Activated naive CD8-positive, alpha-beta T cell treated with anti-CD3 and anti-CD28 coated beads, Interleukin-2, amount 10 ng/mL, durations not matched to agents 7 days and 5 days (primary cell): Measurements from ENCODE around the gene PLK3. TPM values are rescaled to one million over a fixed set of nuclear protein-coding genes. Genes with fewer than 3 reads are reported as not detected.

ENCODE experiments used
- ATAC-seq: fragments of 150-1000 bp; cut with Tn5 transposase; one replicate; pipeline ENCODE4 v1.10.0; 2021; ENCODE audit warnings: low read depth, moderate library complexity
- POLR2A ChIA-PET: fragments of 350-600 bp; sonication (Branson Sonifier 250); formaldehyde crosslinking; loops from one replicate; lab custom pipeline; 2021; ENCODE audit warnings: antibody characterized with exemption; lab: Charles Lee
- DNase-seq: peaks from one replicate; pipeline ENCODE4 v3.0.0; 2021
- H3K27ac Mint-ChIP-seq: one replicate; pipeline ENCODE4 v1.8.0; 2022; ENCODE audit warnings: mild to moderate bottlenecking, mixed read lengths
- H3K27me3 Mint-ChIP-seq: one replicate; pipeline ENCODE4 v1.8.0; 2022; ENCODE audit warnings: mild to moderate bottlenecking, moderate library complexity, mixed read lengths
- H3K36me3 Mint-ChIP-seq: one replicate; pipeline ENCODE4 v1.8.0; 2021; ENCODE audit warnings: mild to moderate bottlenecking, mixed read lengths
- H3K4me1 Mint-ChIP-seq: one replicate; pipeline ENCODE4 v1.8.0; 2021; ENCODE audit warnings: mixed read lengths
- H3K4me3 Mint-ChIP-seq: one replicate; pipeline ENCODE4 v1.8.0; 2022; ENCODE audit warnings: mild to moderate bottlenecking, moderate library complexity, mixed read lengths
- H3K9me3 Mint-ChIP-seq: one replicate; pipeline ENCODE4 v1.8.0; 2021; ENCODE audit warnings: mixed read lengths
- total RNA-seq, 2 experiments: library from RNA; stranded (reverse); gene quantifications; one replicate each; pipeline ENCODE4 v1.2.3, GENCODE V29; 2021

Gene PLK3
- total RNA-seq, 2 experiments from 2014 or later, result 68.8 to 70.7 TPM

GRCh38 chr1:44842862-44843655 lies 42.9 kb downstream of the PLK3 start, which contains the start of gene PTCH2:
TSS of gene PTCH2 (minus strand) at chr1:44843253. CDS start at chr1:44842932, 321 bp downstream.
- peaks cover 16% of the 10 kb centered on the region for H3K27me3 Mint-ChIP-seq
- H3K36me3 Mint-ChIP-seq, result peaks cover 6% of the 10 kb centered on the region
- H3K4me1 Mint-ChIP-seq, result peaks cover 4% of the 10 kb centered on the region
- no peak within 1 kb of the TSS for H3K27ac Mint-ChIP-seq
- peak within 1 kb of the TSS; percentile 73 for H3K4me3 Mint-ChIP-seq
- ATAC-seq (peak; percentile 71), DNase-seq (peak; percentile 55)
- no peaks in the 10 kb centered on the region for H3K9me3 Mint-ChIP-seq
- POLR2A ChIA-PET, result interaction anchor here (0.8 to 1.7 kb wide), 3 partner anchors 24 to 112 kb away, joined by 3 to 9 read pairs (median 4); partner anchors contain the start of gene BTBD19

- no peaks in the 10 kb centered on the region for H3K9me3 Mint-ChIP-seq
- ATAC-seq (no peak), DNase-seq (no peak)
- peaks cover 4% of the 10 kb centered on the region for H3K4me1 Mint-ChIP-seq
- POLR2A ChIA-PET, result no interaction called here
- no peak overlapping the region for H3K4me3 Mint-ChIP-seq
- no peak overlapping the region for H3K27ac Mint-ChIP-seq
- H3K36me3 Mint-ChIP-seq, result peaks cover 10% of the 10 kb centered on the region
- H3K27me3 Mint-ChIP-seq, result peaks cover 7% of the 10 kb centered on the region
Observed at GRCh38 chr1:44846985-44847384, 46.8 kb downstream of the PLK3 start.

- Mint-ChIP-seq H3K4me1 (no peaks in the 10 kb centered on the region), H3K4me3 (no peak overlapping the region), H3K27me3 (no peaks in the 10 kb centered on the region), H3K36me3 (peaks cover 13% of the 10 kb centered on the region), H3K9me3 (no peaks in the 10 kb centered on the region), H3K27ac (no peak overlapping the region)
- no peak for ATAC-seq
- no peak for DNase-seq
- POLR2A ChIA-PET, result no interaction called here
Observed at GRCh38 chr1:44847845-44848244, 47.7 kb downstream of the PLK3 start.

GRCh38 chr1:44848456-44849181 lies 48.4 kb downstream of the PLK3 start:
- no peaks in the 10 kb centered on the region for H3K9me3 Mint-ChIP-seq
- DNase-seq, result no peak
- no peak overlapping the region for H3K4me3 Mint-ChIP-seq
- H3K27ac Mint-ChIP-seq, result peak overlapping the region; percentile 35
- no peak for ATAC-seq
- H3K36me3 Mint-ChIP-seq, result peaks cover 15% of the 10 kb centered on the region
- POLR2A ChIA-PET, result interaction anchor here (0.6 kb wide), 1 partner anchor 8 kb away, joined by 4 read pairs; no protein-coding TSS in a partner anchor
- H3K27me3 Mint-ChIP-seq, result no peaks in the 10 kb centered on the region
- no peaks in the 10 kb centered on the region for H3K4me1 Mint-ChIP-seq

GRCh38 chr1:44849575-44850132 lies 49.5 kb downstream of the PLK3 start:
- ATAC-seq, result no peak
- Mint-ChIP-seq H3K9me3 (no peaks in the 10 kb centered on the region), H3K27ac (no peak overlapping the region), H3K36me3 (peaks cover 16% of the 10 kb centered on the region), H3K4me1 (no peaks in the 10 kb centered on the region), H3K4me3 (no peak overlapping the region), H3K27me3 (no peaks in the 10 kb centered on the region)
- no peak for DNase-seq
- POLR2A ChIA-PET, result interaction anchor here (0.6 kb wide), 1 partner anchor 9 kb away, joined by 4 read pairs; no protein-coding TSS in a partner anchor

GRCh38 chr1:44851308-44851707 lies 51.1 kb downstream of the PLK3 start:
- Mint-ChIP-seq H3K4me1 (no peaks in the 10 kb centered on the region), H3K9me3 (no peaks in the 10 kb centered on the region), H3K27me3 (no peaks in the 10 kb centered on the region), H3K4me3 (no peak overlapping the region), H3K27ac (no peak overlapping the region), H3K36me3 (peaks cover 17% of the 10 kb centered on the region)
- DNase-seq, result no peak
- POLR2A ChIA-PET, result no interaction called here
- ATAC-seq, result no peak

GRCh38 chr1:44853201-44853600 lies 53.0 kb downstream of the PLK3 start:
- peaks cover 23% of the 10 kb centered on the region for H3K36me3 Mint-ChIP-seq
- POLR2A ChIA-PET, result interaction anchor here (0.6 kb wide), 1 partner anchor 125 kb away, joined by 4 read pairs; no protein-coding TSS in a partner anchor
- H3K9me3 Mint-ChIP-seq, result no peaks in the 10 kb centered on the region
- DNase-seq (no peak), ATAC-seq (no peak)
- no peaks in the 10 kb centered on the region for H3K27me3 Mint-ChIP-seq
- H3K27ac Mint-ChIP-seq, result no peak overlapping the region
- no peaks in the 10 kb centered on the region for H3K4me1 Mint-ChIP-seq
- no peak overlapping the region for H3K4me3 Mint-ChIP-seq

GRCh38 chr1:44854970-44855369 lies 54.8 kb downstream of the PLK3 start:
- H3K36me3 Mint-ChIP-seq, result peaks cover 22% of the 10 kb centered on the region
- no peak overlapping the region for H3K4me3 Mint-ChIP-seq
- no peaks in the 10 kb centered on the region for H3K4me1 Mint-ChIP-seq
- no peak overlapping the region for H3K27ac Mint-ChIP-seq
- POLR2A ChIA-PET, result no interaction called here
- no peaks in the 10 kb centered on the region for H3K9me3 Mint-ChIP-seq
- DNase-seq (no peak), ATAC-seq (no peak)
- no peaks in the 10 kb centered on the region for H3K27me3 Mint-ChIP-seq

Other genes with a start within 250 kb of the PLK3 start
- gene TMEM53, start 125.9 kb upstream of the PLK3 start, total RNA-seq, result 1 to 10 TPM; 4.2 to 4.7 TPM
- gene ARMH1, start 125.7 kb upstream of the PLK3 start, total RNA-seq, result 100 to 1,000 TPM in 1 of 2 experiments, 10 to 100 TPM in 1; 95.7 to 105 TPM
- gene RNU5D-1, start 69.2 kb upstream of the PLK3 start, total RNA-seq, result not detected
- 10 to 100 TPM; 76.5 to 87.7 TPM for gene KIF2C, start 60.5 kb upstream of the PLK3 start, total RNA-seq
- gene RPS8, start 24.8 kb upstream of the PLK3 start, total RNA-seq, result 1,000 to 10,000 TPM; 1,522 to 1,548 TPM
- 1 to 10 TPM; 1.3 to 1.6 TPM for gene BEST4, start 12.2 kb upstream of the PLK3 start, total RNA-seq
- gene DYNLT4, start 7.0 kb downstream of the PLK3 start, total RNA-seq, result under 1 TPM; 0.43 to 0.97 TPM
- gene BTBD19, start 8.1 kb downstream of the PLK3 start, total RNA-seq, result 1 to 10 TPM; 5.2 to 5.6 TPM
- 1 to 10 TPM; 1.0 to 1.6 TPM for gene PTCH2, start 42.9 kb downstream of the PLK3 start, total RNA-seq
- 10 to 100 TPM; 22.8 to 23.0 TPM for gene EIF2B3, start 186.2 kb downstream of the PLK3 start, total RNA-seq
- 10 to 100 TPM; 44.2 to 44.9 TPM for gene HECTD3, start 210.9 kb downstream of the PLK3 start, total RNA-seq
- 10 to 100 TPM; 71.7 to 79.2 TPM for gene UROD, start 211.9 kb downstream of the PLK3 start, total RNA-seq